HG02588 (cell line): ENCODE measurements around the gene UNG.
"Not testable (repeated sequence)": the region's sequence is repeated elsewhere in the genome, so short reads cannot be mapped to it uniquely, and the experiment has no call there.

Experiments
- ATAC-seq: cut with Tn5 transposase; IDR thresholded peaks from one replicate; pipeline ENCODE4 v1.9.1; 2021; ENCODE audit warnings: mild to moderate bottlenecking, moderate library complexity; ENCODE audit not compliant: unreplicated experiment

The UNG gene

DNA sequence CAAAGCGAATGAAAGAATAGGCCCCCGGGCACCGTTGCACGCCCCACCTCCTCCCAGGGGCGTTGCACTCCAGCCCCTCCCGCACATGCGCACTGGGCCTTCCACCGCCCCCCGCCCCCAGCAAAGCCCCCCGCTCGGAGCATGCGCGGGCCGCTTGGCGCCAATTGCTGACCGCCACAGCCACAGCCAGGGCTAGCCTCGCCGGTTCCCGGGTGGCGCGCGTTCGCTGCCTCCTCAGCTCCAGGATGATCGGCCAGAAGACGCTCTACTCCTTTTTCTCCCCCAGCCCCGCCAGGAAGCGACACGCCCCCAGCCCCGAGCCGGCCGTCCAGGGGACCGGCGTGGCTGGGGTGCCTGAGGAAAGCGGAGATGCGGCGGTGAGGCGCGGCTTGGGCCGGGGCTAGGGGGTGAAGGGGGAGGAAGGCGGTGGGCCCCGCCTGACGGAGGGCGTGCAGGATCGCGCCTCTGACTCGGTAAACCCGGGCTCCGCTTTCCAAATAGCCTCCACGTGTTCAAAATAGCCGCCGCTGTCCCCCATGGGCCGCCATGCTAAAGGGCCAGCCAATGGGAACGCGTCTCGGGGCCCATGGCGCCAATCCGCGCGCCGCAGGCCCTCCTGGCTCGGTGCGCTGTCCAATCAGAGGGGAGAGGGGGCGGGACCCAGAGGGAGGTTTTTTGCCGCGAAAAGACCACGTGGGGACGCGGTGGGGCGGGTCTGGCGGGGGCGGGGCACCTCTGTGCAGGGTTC lies at the start of gene UNG:
TSS of gene UNG (plus strand) at position 163 of the 748 bp plus-strand sequence. CDS start at position 246, 83 bp downstream.
- ATAC-seq = peak; percentile 91

DNA sequence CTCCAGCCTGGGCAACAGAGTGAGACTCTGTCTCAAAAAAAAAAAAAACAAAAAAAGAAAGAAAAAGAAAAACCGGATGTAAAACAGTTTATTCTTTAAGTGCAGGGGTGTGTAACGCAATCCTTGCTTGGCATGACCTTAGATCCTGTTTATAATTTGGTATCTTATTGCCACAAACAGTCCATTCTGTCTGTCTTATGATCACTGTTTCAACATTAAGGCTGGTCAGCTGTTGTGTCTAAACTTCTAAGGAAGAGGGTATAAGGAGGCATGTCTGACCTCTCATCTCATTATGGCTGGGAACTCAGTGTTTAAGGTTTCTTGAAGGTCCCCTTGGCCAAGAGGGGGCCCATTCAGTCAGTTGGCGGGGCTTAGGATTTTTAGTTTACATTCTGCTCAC lies 48.7 kb upstream of the UNG start:
- ATAC-seq = not testable (repeated sequence)

DNA sequence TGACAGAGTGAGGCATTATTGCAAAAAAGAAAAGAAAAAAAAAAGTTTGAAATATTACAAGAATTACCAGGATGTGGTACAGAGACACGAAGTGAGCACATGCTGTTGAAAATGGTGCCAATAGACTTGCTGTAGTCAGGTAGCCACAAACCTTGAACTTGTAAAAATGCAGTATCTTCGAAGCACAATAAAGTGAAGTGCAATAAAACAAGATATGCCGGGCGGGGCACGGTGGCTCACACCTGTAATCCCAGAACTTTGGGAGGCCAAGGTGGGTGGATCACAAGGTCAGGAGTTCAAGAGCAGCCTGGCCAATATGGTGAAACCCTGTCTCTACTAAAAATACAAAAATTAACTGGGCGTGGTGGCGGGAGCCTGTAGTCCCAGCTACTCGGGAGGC lies 47.6 kb upstream of the UNG start:
- ATAC-seq = not testable (repeated sequence)

DNA sequence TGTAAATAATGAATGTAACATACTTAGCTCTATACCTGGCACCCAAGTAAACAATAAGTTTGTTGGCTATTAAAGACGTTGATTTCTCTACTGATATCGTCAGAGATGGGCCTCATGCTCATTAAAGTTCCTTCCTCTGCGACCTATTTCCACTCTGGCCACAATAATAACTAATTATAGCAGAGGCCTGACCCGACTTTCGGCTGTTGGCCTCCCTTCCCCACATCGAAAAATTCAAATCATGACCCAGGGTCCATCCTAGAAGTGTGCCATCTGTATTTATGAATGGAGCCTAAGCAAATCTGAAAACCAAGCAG lies 45.3 kb upstream of the UNG start:
- no peak for ATAC-seq

DNA sequence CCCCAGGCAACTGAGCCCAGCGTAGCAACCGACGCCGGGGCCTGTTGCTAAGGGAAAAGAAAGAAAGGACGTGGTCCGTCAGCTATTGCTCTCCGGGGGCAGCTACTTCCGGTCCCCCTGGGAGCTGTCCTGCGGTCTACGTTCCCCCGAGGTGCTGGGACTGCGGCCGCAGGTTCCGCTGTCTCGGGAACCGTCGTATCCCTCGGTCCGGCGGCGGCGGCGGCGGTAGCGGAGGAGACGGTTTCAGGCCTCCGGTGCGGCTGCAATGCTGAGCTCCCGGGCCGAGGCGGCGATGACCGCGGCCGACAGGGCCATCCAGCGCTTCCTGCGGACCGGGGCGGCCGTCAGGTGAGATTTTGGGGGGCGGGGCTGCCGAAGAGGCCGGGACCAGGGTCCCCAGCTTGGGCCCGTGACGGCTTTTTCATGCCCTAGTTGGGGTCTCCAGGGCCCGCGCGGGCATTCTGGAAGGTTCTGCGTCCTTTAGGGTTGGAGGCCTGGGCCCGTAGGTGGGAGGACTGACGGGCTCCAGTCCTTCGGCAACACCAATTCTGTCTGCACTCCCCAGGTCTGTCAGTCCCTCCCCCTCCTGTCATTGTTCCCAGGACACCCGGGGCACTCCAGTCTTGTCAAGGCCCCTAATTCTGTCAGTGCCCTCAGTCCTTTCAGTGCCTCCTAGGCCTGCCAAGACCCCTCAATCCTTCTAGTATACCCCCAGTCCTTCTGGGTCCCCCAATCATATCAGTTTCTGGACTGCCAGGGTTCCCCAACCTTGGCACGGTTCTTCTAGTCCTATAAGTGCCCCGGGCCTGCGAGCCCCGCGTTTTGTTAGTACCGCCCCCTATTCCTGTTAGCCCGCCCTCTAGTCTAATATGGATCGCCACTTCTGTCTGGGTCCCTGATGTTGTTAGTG lies 44.7 kb upstream of the UNG start, which contains the start of gene USP30:
TSS of gene USP30 (plus strand) at position 163 of the 910 bp plus-strand sequence. CDS start at position 266, 103 bp downstream.
- ATAC-seq = peak; percentile 77

DNA sequence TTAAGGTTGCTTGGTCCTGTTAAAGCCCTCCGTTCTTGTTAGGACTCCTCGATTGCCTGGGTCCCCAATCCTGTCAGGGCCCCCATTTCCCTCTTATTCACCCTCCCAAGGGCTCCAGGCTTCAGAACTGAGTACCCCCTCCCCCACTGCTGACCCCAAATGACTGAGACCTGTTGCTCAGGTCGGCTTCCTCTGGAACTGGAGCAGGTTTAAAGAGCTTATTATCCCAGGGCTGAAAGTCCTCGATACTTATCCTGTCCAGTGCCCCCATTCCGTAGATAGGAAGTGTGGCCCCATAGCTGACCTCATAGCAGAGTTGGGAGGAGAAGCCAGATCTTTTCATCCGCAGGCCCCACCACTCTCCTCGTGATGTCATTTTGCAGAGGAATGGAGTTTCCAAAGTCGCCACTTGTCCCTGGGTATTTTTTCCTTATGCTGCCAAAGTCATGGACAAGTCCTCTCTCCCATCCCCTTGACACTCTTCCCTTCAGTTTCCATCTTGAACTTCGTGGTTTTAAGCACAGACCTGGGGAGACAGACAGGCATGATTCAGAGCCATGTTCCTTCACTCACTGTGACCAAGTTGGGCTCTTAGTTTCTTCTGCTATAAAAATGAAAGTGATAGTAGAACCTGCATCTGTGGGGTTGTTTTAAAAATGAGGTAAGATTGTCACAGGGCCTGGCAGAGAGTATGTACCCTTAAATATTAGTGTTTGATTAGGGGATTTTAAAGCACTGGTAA lies 43.8 kb upstream of the UNG start:
- ATAC-seq = peak; percentile 31

DNA sequence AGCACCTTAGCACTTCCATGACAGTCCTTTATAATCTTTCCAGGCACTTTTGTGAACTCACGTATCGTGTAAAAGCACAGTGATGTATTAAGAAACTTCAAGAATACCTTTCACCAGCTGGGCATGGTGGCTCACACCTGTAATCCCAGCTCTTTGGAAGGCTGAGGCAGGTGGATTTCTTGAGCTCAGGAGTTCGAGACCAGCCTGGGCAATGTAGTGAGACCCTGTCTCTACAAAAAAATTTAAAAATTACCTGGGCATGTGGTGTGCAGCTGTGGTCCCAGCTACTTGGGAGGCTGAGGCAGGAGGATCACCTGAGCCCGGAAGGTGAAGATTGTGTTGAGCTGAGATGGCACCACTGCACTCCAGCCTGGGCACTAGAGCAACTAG lies 43.3 kb upstream of the UNG start:
- ATAC-seq = not testable (repeated sequence)

DNA sequence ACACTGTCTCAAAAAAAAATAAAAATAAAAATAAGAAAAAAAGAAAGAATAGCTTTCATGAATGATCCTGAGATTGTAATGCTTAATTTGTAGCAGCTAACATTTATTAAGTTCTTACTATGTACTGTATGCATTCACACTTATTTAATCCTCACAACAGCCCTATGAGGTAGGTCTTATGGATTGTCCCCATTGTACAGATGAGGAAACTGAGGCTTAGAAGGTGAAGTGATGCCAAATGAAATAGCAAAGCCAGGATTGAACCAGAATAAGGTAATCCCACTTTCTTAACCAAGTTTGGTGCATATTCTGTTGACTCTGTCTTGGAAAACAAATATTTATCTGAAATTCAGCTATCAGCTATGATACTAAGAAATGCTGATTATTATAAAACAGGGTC lies 42.9 kb upstream of the UNG start:
- ATAC-seq = no peak

DNA sequence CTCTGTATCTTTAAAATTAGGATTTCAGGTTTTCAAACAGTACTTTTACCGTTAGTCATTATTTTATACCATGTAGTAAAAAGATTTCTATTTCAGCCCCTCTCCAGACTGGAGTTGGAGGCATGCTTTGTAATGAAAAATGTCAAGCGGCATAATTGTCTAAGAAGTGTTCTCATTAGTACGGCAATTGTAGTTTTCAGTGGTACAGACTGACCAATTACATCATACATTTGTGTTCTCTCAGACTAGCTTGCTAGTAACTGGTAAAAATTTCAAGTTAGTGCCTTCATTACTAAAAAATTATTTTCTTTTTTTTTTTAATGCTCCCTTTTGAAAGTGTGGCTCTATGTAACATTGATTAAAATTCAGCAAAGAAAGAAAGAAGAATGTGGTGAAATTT lies 40.5 kb upstream of the UNG start:
- ATAC-seq = no peak

DNA sequence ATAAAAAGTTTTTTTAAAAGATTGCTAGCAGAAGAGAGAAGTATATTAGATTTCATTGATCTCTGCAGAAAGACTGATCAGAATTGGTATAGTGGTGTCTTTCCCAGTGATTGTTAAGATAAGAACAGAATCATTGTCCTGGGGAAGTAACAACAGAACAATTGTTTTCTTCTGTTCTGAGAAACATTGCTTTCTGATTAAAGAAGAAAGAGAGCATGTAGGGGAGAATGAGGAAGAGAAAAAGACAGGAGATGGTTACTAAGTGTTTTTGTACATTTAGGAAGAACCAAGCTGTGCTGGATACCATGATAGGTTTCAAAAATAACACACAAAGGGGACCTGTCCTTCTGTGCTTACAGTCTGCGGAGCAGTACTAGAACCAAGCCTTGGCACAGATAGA lies 40.0 kb upstream of the UNG start:
- ATAC-seq = no peak

DNA sequence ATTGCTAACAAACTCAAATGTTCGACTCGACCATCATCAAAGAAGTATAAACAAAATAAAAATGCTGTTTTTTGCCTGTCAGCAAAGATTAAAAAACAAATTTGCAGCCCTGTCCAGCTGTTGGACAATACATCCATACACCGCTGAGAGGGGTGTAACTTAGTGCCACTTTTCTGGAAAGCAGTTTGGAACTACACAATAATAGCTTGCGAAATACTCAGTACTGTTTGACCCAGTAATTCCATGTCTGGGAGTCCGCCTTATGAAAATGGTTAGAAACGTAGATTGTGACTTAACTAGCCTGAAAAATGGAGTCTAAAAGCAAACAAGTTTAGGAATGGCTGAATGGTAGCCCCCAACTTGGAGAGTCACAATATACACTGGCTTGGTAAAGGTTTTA lies 38.6 kb upstream of the UNG start:
- ATAC-seq = no peak

DNA sequence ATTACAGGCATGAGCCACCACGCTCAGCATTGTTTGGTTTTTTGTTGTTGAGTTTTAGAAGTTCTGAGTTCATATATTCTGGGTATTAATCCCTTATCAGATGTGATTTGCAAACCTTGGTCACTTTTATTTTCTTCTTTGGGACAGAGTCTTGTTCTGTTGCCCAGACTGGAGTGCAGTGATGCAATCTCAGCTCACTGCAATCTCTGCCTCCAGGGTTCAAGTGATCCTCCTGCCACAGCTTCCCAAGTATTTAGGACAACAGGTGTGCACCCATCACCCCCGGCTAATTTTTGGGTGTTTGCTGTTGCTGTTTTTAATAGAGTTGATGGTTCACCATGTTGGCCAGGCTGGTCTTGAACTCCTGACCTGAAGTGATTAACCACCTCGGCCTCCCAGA lies 33.3 kb upstream of the UNG start:
- ATAC-seq = no peak

DNA sequence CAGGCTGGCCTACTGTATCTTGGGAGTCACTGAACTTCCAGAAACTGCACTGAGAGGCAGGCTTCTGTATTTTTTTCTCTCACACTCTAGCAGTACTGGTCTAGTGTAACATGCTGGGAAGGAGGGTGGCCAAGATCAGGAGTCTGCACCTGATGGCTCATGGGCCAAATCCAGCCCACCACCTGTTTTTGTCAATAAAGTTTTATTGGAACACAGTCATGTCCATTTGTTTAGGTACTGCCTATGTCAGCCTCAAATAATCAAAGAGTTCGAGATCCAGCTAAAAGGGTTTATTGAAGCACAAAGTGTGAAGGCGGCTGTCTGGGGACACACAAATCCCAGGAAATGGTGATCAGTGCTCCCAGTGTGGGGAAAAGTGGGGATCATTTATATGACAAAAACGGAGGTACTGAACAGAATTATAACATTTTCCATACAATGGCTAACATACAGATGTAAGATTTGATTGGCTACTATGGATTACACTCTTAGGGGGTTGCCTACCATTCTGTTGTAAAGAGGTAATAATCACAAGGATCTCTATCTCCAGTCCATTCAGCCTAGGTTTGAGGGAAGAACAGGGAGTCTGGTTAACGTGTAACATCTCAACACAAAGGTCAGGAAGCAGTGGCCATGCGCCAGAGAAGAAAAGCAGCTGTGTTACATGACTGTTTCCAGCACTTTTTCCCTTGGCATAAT lies 32.1 kb upstream of the UNG start:
- ATAC-seq = no peak

DNA sequence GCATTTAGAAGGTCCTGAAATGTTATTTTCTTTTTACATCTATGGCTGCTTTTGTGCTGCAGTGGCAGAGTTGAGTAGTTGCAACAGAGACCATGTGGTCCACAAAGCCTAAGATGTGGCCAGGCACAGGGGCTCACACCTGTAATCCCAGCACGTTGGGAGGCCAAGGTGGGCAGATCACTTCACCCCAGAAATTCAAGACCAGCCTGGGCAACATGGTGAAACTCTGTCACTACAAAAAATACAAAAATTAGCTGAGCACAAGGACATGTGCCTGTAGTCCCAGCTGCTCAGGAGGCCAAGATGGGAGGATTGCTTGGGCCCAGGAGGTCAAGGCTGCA lies 31.6 kb upstream of the UNG start:
- ATAC-seq = no peak

DNA sequence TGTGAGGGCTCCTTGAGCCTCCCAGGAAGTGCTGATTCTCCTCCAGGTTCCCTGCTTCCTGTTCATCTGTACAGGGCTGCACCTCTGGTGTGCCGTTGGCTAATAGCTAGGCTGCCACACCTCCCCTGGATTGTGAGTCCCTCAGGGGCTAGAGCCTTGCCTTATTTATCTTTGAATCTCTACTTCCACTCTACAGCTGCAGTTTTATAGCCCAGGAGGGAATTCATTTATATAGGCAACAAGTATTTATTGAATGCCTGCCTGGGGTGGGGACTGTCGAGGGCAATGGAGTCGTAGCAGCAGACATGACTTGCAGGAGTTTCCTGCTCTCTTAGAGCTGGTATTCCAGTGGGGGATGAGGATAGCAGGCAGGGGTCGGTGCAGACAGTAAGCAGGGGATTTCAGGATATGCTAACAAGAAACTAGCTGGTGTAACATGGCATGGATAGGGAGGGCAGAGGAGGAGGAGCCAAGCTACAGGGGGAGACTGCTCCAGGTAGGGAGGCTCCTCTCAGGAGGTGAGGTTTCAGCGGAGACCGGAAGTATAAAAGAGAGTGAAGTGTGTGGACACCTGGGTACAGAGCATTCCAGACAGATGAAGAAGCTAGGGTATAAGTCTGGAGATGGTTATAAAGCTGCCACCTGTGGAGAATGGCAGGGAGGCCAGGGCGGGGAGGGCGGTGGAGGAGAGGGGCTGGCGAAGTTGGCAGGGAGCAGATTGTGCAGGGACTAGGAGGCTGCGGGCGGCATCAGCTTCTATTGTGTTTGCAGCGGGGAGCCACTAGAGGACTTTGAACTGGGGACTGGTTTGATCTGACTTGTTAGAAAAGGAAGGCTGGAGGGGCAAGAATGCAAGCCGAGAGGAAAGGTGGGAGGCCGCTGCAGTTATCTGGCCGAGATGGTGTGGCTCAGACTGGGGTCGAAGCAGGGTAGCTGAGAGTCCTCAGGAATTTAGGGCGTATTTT lies 27.8 kb upstream of the UNG start:
- ATAC-seq = no peak

DNA sequence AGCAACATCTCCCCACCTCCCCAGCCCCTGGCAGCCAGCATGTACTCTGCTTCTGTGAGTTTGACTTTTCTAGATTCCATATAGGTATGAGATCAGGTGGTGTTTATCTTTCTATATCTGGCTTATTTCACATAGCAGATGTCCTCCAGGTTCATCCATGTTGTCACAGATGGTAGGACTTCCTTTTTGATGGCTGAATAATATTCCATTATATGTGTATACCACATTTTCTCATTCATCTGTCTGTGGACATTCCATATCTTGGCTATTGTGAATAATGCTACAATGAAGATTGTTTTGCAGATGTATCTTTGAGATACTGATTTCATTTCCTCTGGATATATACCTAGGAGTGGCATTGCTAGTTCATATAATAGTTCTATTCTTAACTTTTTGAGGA lies 22.5 kb upstream of the UNG start:
- ATAC-seq = no peak

DNA sequence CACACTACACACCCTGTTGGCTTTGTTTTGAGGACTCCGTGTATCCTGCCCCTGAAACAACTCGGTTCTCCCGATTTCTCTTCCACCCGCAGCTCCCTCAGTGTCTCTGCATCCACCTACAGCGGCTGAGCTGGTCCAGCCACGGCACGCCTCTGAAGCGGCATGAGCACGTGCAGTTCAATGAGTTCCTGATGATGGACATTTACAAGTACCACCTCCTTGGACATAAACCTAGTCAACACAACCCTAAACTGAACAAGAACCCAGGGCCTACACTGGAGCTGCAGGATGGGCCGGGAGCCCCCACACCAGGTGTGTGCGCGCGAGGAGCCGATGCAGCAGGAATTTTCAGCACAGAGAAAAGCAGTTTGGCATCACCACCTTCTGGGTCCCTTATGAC lies 14.6 kb upstream of the UNG start:
- ATAC-seq = no peak

DNA sequence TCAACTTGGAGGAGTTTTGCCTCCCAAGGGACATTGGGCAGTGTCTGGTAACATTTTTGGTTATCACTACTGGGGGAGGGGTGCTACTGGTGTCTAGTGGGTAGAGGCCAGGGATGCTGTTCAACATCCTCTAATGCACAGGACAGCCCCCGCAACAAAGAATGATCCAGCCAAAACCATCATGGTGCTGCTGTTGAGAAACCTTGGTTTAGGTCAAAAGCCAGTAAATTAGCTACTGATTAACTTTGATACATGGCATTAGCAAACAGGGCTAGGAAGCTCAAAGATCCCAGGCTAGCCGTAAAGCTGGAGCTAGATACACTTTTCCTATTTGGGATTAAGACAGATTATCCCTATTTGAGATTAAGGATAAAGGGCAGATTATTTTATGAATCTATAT lies 13.0 kb upstream of the UNG start:
- no peak for ATAC-seq

DNA sequence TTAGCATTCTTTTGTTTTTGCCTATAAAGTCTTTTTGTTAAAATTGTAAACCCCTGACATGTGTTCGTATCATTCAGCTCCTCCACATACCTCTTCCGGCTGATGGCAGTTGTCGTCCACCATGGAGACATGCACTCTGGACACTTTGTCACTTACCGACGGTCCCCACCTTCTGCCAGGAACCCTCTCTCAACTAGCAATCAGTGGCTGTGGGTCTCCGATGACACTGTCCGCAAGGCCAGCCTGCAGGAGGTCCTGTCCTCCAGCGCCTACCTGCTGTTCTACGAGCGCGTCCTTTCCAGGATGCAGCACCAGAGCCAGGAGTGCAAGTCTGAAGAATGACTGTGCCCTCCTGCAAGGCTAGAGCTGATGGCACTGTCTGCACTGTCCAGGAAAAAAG lies 11.8 kb upstream of the UNG start:
- ATAC-seq = no peak

DNA sequence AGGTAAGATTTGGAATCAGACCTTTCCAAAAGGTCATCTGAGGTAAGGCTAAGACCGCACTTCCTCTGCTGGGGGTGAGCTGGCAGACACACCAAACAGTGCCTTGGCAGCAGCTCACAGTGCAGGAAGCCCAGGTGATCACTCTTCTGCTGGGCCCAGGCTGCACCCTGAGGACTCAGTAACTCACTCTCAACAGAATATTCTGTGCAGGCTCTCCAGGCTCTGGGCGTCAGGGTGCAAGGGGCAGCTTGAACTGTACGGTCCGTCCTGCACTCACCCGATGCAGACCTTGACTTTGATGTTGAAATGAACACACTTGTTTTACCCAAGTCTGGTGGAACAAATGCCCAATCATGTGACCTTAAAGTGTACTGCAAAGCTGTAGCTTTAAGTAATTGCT lies 10.1 kb upstream of the UNG start:
- ATAC-seq = no peak
